MM.1S (cell line): ENCODE data around the gene MTCL1.

ENCODE experiments used
- DNase-seq: peaks from one replicate; pipeline ENCODE4 v3.0.0-alpha.2; 2015
- H2AFZ ChIP-seq: fragments of 300-600 bp; sonication (generic); 2 replicates; pipeline ENCODE4 v1.6.0; 2016; ENCODE audit warnings: antibody characterized with exemption, low read length
- H3F3A ChIP-seq: fragments of 300-600 bp; sonication (generic); 2 replicates; pipeline ENCODE4 v1.6.1; 2016; ENCODE audit warnings: mild to moderate bottlenecking, antibody characterized with exemption, low read length, moderate library complexity, mixed read lengths; ENCODE audit not compliant: insufficient read depth
- H3K27ac ChIP-seq: fragments of 300-600 bp; sonication (generic); 2 replicates; pipeline ENCODE4 v1.5.1; 2016; ENCODE audit warnings: mild to moderate bottlenecking, low read length
- H3K27me3 ChIP-seq: fragments of 300-600 bp; sonication (generic); replicated peaks from 2 replicates; pipeline ENCODE4 v1.6.0; 2016; ENCODE audit warnings: low read length; ENCODE audit not compliant: insufficient read depth
- H3K36me3 ChIP-seq: fragments of 300-600 bp; sonication (generic); replicated peaks from 2 replicates; pipeline ENCODE4 v1.6.1; 2016; ENCODE audit warnings: mild to moderate bottlenecking, low read length, mixed read lengths; ENCODE audit not compliant: insufficient read depth
- H3K4me1 ChIP-seq: fragments of 300-600 bp; sonication (generic); 2 replicates; pipeline ENCODE4 v1.6.1; 2016; ENCODE audit warnings: low read length, mixed read lengths
- H3K4me2 ChIP-seq: fragments of 300-600 bp; sonication (generic); 2 replicates; pipeline ENCODE4 v1.6.0; 2016; ENCODE audit warnings: low read depth, low read length
- H3K4me3 ChIP-seq: fragments of 300-600 bp; sonication (generic); 2 replicates; pipeline ENCODE4 v1.5.1; 2016; ENCODE audit warnings: low read length, mixed read lengths
- H3K79me2 ChIP-seq: fragments of 300-600 bp; sonication (generic); 2 replicates; pipeline ENCODE4 v1.6.1; 2016; ENCODE audit warnings: mixed run types, low read length, mixed read lengths
- H3K9ac ChIP-seq: fragments of 300-600 bp; sonication (generic); 2 replicates; pipeline ENCODE4 v1.6.1; 2016; ENCODE audit warnings: low read length, mixed read lengths
- H3K9me2 ChIP-seq: fragments of 300-600 bp; sonication (generic); replicated peaks from 2 replicates; pipeline ENCODE4 v1.6.1; 2016; ENCODE audit warnings: mild to moderate bottlenecking, low read length, mixed read lengths; ENCODE audit not compliant: insufficient read depth
- H3K9me3 ChIP-seq: fragments of 300-600 bp; sonication (generic); replicated peaks from 2 replicates; pipeline ENCODE4 v1.6.1; 2016; ENCODE audit warnings: mild to moderate bottlenecking, low read length, mixed read lengths; ENCODE audit not compliant: insufficient read depth
- H4K20me1 ChIP-seq: fragments of 300-600 bp; sonication (generic); 2 replicates; pipeline ENCODE4 v1.6.1; 2016; ENCODE audit warnings: mild to moderate bottlenecking, low read length, moderate library complexity, mixed read lengths; ENCODE audit not compliant: insufficient read depth
- CTCF ChIP-seq: fragments of 300-600 bp; sonication (generic); IDR thresholded peaks from 2 replicates; pipeline ENCODE4 v1.5.1; 2016; ENCODE audit warnings: antibody characterized with exemption, low read length, mixed read lengths
- EZH2 ChIP-seq: fragments of 300-600 bp; sonication (generic); optimal IDR thresholded peaks from 2 replicates; pipeline ENCODE3; 2017; ENCODE audit warnings: low read depth, mild to moderate bottlenecking, antibody characterized with exemption, low read length, mixed read lengths
- EZH2phosphoT487 ChIP-seq: fragments of 300-600 bp; sonication (generic); IDR thresholded peaks from 2 replicates; pipeline ENCODE4 v1.6.1; 2018; ENCODE audit warnings: antibody characterized with exemption, low read length

The MTCL1 gene

GRCh38 chr18:8713691-8714090, 8.3 kb downstream of the MTCL1 start:
- H2AFZ ChIP-seq: no peak overlapping the region
- no peaks in the 10 kb centered on the region for H3K9me3 ChIP-seq
- H3F3A ChIP-seq: no peaks in the 10 kb centered on the region
- H3K4me2 ChIP-seq: no peak overlapping the region
- H3K79me2 ChIP-seq: peaks cover 89% of the 10 kb centered on the region
- no peak overlapping the region for H3K9ac ChIP-seq
- no peaks in the 10 kb centered on the region for H3K36me3 ChIP-seq
- no peaks in the 10 kb centered on the region for H3K9me2 ChIP-seq
- no peak overlapping the region for H3K4me3 ChIP-seq
- H3K27me3 ChIP-seq: no peaks in the 10 kb centered on the region
- peaks cover under 1% of the 10 kb centered on the region; the same call in 1 of the 2 replicates for H3K4me1 ChIP-seq
- no peak overlapping the region for H3K27ac ChIP-seq
- TF ChIP-seq EZH2 (no peak), EZH2phosphoT487 (no peak), CTCF (no peak)
- H4K20me1 ChIP-seq: no peaks in the 10 kb centered on the region
- no peak for DNase-seq

GRCh38 chr18:8715599-8715998, 10.2 kb downstream of the MTCL1 start:
- Histone ChIP-seq H3K9me2 (no peaks in the 10 kb centered on the region), H3K4me2 (no peak overlapping the region), H3K27ac (no peak overlapping the region), H3K4me1 (no peaks in the 10 kb centered on the region), H4K20me1 (no peaks in the 10 kb centered on the region), H3K9ac (no peak overlapping the region), H3K27me3 (no peaks in the 10 kb centered on the region), H3K4me3 (no peak overlapping the region), H3F3A (no peaks in the 10 kb centered on the region), H3K36me3 (no peaks in the 10 kb centered on the region; the same call in none of the 2 replicates), H3K9me3 (no peaks in the 10 kb centered on the region), H3K79me2 (peaks cover 86% of the 10 kb centered on the region), H2AFZ (no peak overlapping the region)
- no peak for DNase-seq
- TF ChIP-seq CTCF: no peak

GRCh38 chr18:8717011-8717770, 11.8 kb downstream of the MTCL1 start:
- H3K4me2 ChIP-seq: no peak overlapping the region
- H3K9ac ChIP-seq: no peak overlapping the region
- no peak overlapping the region for H3K4me3 ChIP-seq
- H3F3A ChIP-seq: no peaks in the 10 kb centered on the region
- H3K36me3 ChIP-seq: no peaks in the 10 kb centered on the region; the same call in none of the 2 replicates
- no peak overlapping the region for H3K27ac ChIP-seq
- peaks cover 90% of the 10 kb centered on the region for H3K79me2 ChIP-seq
- no peak for TF ChIP-seq EZH2
- no peak for TF ChIP-seq EZH2phosphoT487
- TF ChIP-seq CTCF: no peak
- no peaks in the 10 kb centered on the region for H3K9me2 ChIP-seq
- H4K20me1 ChIP-seq: no peaks in the 10 kb centered on the region
- no peaks in the 10 kb centered on the region for H3K9me3 ChIP-seq
- H2AFZ ChIP-seq: no peak overlapping the region
- H3K4me1 ChIP-seq: no peaks in the 10 kb centered on the region
- no peak for DNase-seq
- H3K27me3 ChIP-seq: no peaks in the 10 kb centered on the region
